ENCODE results near the gene DNAJC6.

Gene DNAJC6

GRCh38 chr1:65344171-65344814 is 35.0 kb downstream of the DNAJC6 start:
- DNase-seq (ENCODE audit: insufficient read length, low spot score), result no peak
- no peak for FAIRE-seq
- TF ChIP-seq POU2F2 (IDR thresholded peaks at IDR 0.05; ENCODE audit: low read depth, low read length) (no peak), TAF1 (IDR thresholded peaks at IDR 0.05; ENCODE audit: low read depth, low read length) (no peak), PAX5 (IDR thresholded peaks at IDR 0.05; ENCODE audit: insufficient read depth, low read length, severe bottlenecking) (no peak), SPI1 (IDR thresholded peaks at IDR 0.05; ENCODE audit: low read depth, low read length) (no peak), POLR2AphosphoS5 (IDR thresholded peaks at IDR 0.05; ENCODE audit: low read depth, low read length) (no peak), POLR2A (IDR thresholded peaks at IDR 0.05; ENCODE audit: low read depth, low read length) (no peak)

DNA sequence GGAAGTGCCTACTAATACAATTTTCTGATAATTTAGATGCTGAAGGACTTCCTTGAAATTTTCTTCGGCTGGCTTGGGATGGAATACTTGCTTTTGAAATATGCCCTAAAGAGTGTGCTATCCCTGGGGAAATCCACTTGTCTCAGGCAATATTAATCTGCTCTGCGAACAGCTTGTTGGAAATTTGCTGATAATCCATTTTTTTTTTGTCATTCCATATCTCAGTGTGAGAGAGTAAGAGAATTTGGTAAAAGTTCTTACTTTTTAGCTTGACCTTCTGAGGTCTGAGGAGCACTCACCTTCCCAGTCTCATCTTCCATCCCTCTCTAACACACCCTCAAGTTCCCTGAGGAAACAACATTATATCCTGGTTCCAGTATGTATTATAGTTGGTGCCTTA is 36.8 kb downstream of the DNAJC6 start:
- TF ChIP-seq SPI1 (IDR thresholded peaks at IDR 0.05; ENCODE audit: low read depth, low read length) (no peak), POLR2A (IDR thresholded peaks at IDR 0.05; ENCODE audit: low read depth, low read length) (no peak), PAX5 (IDR thresholded peaks at IDR 0.05; ENCODE audit: insufficient read depth, low read length, severe bottlenecking) (no peak), TAF1 (IDR thresholded peaks at IDR 0.05; ENCODE audit: low read depth, low read length) (no peak)
- FAIRE-seq (no peak), DNase-seq (ENCODE audit: insufficient read length, low spot score) (no peak)

- FAIRE-seq (no peak), DNase-seq (ENCODE audit: insufficient read length, low spot score) (no peak)
- no peak for TF ChIP-seq SPI1 (IDR thresholded peaks at IDR 0.05; ENCODE audit: low read depth, low read length)
- TF ChIP-seq POLR2A (IDR thresholded peaks at IDR 0.05; ENCODE audit: low read depth, low read length), result no peak
- TF ChIP-seq POU2F2 (IDR thresholded peaks at IDR 0.05; ENCODE audit: low read depth, low read length), result no peak
- no peak for TF ChIP-seq TAF1 (IDR thresholded peaks at IDR 0.05; ENCODE audit: low read depth, low read length)
- no peak for TF ChIP-seq PAX5 (IDR thresholded peaks at IDR 0.05; ENCODE audit: insufficient read depth, low read length, severe bottlenecking)
- no peak for TF ChIP-seq POLR2AphosphoS5 (IDR thresholded peaks at IDR 0.05; ENCODE audit: low read depth, low read length)
These were observed 45.8 kb downstream of the DNAJC6 start for GRCh38 chr1:65355031-65355712.

DNA sequence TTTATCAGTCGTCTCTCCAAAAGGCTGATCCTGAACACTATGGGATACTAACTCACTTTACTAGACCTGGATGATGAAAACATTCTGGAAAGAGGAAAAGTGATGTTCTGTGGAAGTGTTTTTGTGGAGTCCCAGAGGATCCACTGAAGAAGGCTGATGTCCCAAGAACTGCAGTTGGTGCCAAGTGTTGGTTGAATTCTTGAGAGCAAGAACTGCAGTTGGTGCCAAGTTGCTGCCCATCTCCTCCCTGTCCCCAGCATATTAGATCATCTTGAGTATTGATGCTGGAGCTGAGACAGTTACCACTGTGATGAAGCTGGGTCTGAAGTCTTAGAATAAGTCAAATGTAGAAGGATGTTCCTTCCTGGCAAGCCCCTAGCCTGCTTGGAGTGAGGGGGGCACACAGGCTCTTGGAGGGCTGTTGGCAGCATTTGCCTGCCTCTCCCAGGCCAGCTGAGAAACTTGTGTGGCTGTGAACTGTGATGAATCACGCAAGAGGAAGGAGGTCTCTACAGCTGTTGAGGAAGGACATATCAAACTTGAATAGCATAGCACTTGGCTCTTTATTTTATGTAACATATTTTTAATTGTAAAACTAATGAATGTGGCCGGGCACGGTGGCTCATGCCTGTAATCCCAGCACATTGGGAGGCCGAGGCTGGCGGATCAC is 48.1 kb downstream of the DNAJC6 start:
- FAIRE-seq, result no peak
- no peak for DNase-seq (ENCODE audit: insufficient read length, low spot score)
- TF ChIP-seq TAF1 (IDR thresholded peaks at IDR 0.05; ENCODE audit: low read depth, low read length) (no peak), POLR2A (IDR thresholded peaks at IDR 0.05; ENCODE audit: low read depth, low read length) (no peak), SPI1 (IDR thresholded peaks at IDR 0.05; ENCODE audit: low read depth, low read length) (no peak)

DNA sequence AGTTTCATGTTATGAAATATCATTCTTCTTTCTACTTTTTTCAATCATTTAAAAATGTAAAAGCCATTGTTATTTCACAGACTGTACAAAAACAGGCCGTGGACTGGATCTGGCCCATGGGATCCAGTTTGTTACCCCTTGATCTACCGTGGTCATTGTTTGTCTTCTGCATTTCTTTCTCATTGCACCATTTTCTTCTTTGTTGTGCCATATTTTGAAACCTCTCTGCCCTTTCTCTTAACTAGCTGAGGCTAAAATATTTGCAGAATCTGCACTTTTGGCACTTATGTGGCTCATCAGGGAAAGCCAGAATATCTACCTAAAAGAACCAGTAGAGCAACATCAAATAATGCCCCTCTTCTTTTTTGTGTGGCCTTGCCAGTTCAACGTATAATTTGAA is 50.5 kb downstream of the DNAJC6 start:
- TF ChIP-seq TAF1 (IDR thresholded peaks at IDR 0.05; ENCODE audit: low read depth, low read length) (no peak), POLR2A (IDR thresholded peaks at IDR 0.05; ENCODE audit: low read depth, low read length) (no peak), POLR2AphosphoS5 (IDR thresholded peaks at IDR 0.05; ENCODE audit: low read depth, low read length) (no peak), PAX5 (IDR thresholded peaks at IDR 0.05; ENCODE audit: insufficient read depth, low read length, severe bottlenecking) (no peak), POU2F2 (IDR thresholded peaks at IDR 0.05; ENCODE audit: low read depth, low read length) (no peak), SPI1 (IDR thresholded peaks at IDR 0.05; ENCODE audit: low read depth, low read length) (no peak)
- FAIRE-seq (no peak), DNase-seq (ENCODE audit: insufficient read length, low spot score) (no peak)

DNA sequence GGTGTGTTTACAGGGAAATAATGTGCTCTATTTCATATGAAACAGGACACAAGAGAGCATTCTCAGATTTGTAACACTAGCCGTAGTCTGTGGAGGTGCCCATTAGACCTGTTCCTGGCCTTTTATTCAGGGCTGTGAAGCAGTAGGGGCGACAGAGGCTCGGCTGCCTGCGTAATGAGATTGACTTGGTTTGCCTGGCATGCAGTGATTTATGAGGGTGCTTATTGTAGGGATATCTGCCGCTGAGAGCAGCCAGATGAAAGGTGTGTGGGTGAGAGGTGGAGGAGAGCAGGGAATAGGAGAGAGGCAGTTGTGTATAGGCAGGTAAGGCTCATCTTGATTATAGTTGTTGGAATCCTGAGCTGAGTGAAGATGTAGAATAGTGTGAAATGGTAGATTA is 51.3 kb downstream of the DNAJC6 start:
- no peak for TF ChIP-seq POLR2AphosphoS5 (IDR thresholded peaks at IDR 0.05; ENCODE audit: low read depth, low read length)
- TF ChIP-seq PAX5 (IDR thresholded peaks at IDR 0.05; ENCODE audit: insufficient read depth, low read length, severe bottlenecking), result no peak
- no peak for TF ChIP-seq SPI1 (IDR thresholded peaks at IDR 0.05; ENCODE audit: low read depth, low read length)
- no peak for TF ChIP-seq POLR2A (IDR thresholded peaks at IDR 0.05; ENCODE audit: low read depth, low read length)
- no peak for TF ChIP-seq POU2F2 (IDR thresholded peaks at IDR 0.05; ENCODE audit: low read depth, low read length)
- TF ChIP-seq TAF1 (IDR thresholded peaks at IDR 0.05; ENCODE audit: low read depth, low read length), result no peak
- FAIRE-seq (no peak), DNase-seq (ENCODE audit: insufficient read length, low spot score) (no peak)

DNA sequence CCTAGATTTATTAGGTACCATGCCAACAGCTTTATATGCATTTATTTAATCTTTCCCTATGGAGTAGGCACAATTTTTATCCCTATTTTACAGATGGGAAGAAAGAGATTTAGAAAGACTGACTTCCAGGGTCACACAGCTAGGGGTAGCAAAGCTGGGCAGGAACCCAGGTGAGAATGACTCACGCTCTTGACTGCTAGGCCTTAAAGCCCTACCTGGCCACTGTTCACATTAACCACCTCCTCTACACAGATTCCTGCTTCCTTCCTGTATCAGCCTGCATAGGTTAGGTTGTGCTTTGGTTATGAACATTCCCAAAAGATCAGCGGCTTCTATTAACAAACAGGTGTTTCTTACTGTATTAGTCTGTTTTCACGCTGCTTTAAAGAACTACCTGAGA is 53.2 kb downstream of the DNAJC6 start:
- FAIRE-seq, result no peak
- DNase-seq (ENCODE audit: insufficient read length, low spot score), result no peak
- TF ChIP-seq POU2F2 (IDR thresholded peaks at IDR 0.05; ENCODE audit: low read depth, low read length) (no peak), POLR2A (IDR thresholded peaks at IDR 0.05; ENCODE audit: low read depth, low read length) (no peak), PAX5 (IDR thresholded peaks at IDR 0.05; ENCODE audit: insufficient read depth, low read length, severe bottlenecking) (no peak), SPI1 (IDR thresholded peaks at IDR 0.05; ENCODE audit: low read depth, low read length) (no peak), POLR2AphosphoS5 (IDR thresholded peaks at IDR 0.05; ENCODE audit: low read depth, low read length) (no peak), TAF1 (IDR thresholded peaks at IDR 0.05; ENCODE audit: low read depth, low read length) (no peak)

- TF ChIP-seq POU2F2 (IDR thresholded peaks at IDR 0.05; ENCODE audit: low read depth, low read length), result no peak
- no peak for TF ChIP-seq POLR2A (IDR thresholded peaks at IDR 0.05; ENCODE audit: low read depth, low read length)
- TF ChIP-seq PAX5 (IDR thresholded peaks at IDR 0.05; ENCODE audit: insufficient read depth, low read length, severe bottlenecking), result no peak
- TF ChIP-seq SPI1 (IDR thresholded peaks at IDR 0.05; ENCODE audit: low read depth, low read length), result no peak
- TF ChIP-seq POLR2AphosphoS5 (IDR thresholded peaks at IDR 0.05; ENCODE audit: low read depth, low read length), result no peak
- TF ChIP-seq TAF1 (IDR thresholded peaks at IDR 0.05; ENCODE audit: low read depth, low read length), result no peak
- no peak for FAIRE-seq
- no peak for DNase-seq (ENCODE audit: insufficient read length, low spot score)
These were observed 54.1 kb downstream of the DNAJC6 start for GRCh38 chr1:65363484-65363883.

DNA sequence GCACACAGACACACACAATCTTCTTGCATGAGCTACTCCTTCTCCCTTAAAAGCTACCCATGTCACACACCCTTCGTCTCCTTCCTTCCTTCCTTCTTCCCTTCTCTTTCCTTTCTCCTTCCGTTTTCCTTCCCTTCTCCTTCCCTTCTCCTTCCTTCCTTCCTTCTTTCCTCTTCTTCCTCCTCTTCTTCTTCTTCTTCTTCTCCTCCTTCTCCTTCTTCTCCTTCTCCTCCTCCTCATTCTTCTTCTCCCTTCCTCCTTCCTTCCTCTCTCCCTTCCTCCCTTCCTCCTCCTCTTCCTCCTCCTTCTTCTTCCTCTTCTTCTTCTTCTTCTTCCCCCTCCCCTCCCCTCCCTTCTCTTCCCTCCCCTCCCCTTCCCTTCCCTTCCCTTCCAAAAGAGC is 59.1 kb downstream of the DNAJC6 start:
- DNase-seq (ENCODE audit: insufficient read length, low spot score) (no peak), FAIRE-seq (no peak)
- TF ChIP-seq POU2F2 (IDR thresholded peaks at IDR 0.05; ENCODE audit: low read depth, low read length) (no peak), POLR2A (IDR thresholded peaks at IDR 0.05; ENCODE audit: low read depth, low read length) (no peak), SPI1 (IDR thresholded peaks at IDR 0.05; ENCODE audit: low read depth, low read length) (no peak), POLR2AphosphoS5 (IDR thresholded peaks at IDR 0.05; ENCODE audit: low read depth, low read length) (no peak), TAF1 (IDR thresholded peaks at IDR 0.05; ENCODE audit: low read depth, low read length) (no peak)
